Measurements from ENCODE around the gene SH2B2. TPM values are rescaled to one million over a fixed set of nuclear protein-coding genes. Genes with fewer than 3 reads are reported as not detected.

Gene SH2B2
- total RNA-seq, 1 donor from 2014 or later = 17.0 TPM

DNA sequence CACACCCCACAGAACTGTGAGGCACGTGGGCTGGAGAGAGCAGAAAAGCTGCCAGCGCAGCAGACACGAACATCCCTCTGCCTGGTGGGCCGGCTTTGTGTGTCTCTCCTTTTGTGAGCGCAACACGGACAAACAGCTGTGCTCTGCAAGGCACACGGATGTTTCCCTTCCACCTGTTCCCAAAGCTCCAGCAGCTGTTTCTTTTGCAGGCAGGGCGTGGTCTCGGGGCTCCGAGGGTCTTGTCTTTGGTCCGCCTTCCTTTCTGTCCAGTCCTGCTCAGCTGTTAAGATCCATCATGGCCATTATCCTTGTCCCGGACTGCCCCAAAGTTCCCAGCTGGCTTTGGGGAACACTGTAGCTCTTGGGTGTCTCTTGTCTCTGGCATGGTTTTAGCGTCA lies 32.7 kb upstream of the SH2B2 start:
- TF ChIP-seq, protein P1, sequence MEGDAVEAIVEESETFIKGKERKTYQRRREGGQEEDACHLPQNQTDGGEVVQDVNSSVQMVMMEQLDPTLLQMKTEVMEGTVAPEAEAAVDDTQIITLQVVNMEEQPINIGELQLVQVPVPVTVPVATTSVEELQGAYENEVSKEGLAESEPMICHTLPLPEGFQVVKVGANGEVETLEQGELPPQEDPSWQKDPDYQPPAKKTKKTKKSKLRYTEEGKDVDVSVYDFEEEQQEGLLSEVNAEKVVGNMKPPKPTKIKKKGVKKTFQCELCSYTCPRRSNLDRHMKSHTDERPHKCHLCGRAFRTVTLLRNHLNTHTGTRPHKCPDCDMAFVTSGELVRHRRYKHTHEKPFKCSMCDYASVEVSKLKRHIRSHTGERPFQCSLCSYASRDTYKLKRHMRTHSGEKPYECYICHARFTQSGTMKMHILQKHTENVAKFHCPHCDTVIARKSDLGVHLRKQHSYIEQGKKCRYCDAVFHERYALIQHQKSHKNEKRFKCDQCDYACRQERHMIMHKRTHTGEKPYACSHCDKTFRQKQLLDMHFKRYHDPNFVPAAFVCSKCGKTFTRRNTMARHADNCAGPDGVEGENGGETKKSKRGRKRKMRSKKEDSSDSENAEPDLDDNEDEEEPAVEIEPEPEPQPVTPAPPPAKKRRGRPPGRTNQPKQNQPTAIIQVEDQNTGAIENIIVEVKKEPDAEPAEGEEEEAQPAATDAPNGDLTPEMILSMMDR (IDR thresholded peaks at IDR 0.05) = no peak
- H3K4me1 ChIP-seq = no peaks in the 10 kb centered on the region
- intact Hi-C loops (cut with DNase I) = no loop called here
- no peak overlapping the region for H3K27ac ChIP-seq
- H3K4me3 ChIP-seq = no peak overlapping the region
- ATAC-seq = no peak
- no peaks in the 10 kb centered on the region for H3K27me3 ChIP-seq (ENCODE audit: low read depth)
- no peaks in the 10 kb centered on the region for H3K9me3 ChIP-seq
- no peak for DNase-seq
- peaks cover 21% of the 10 kb centered on the region for H3K36me3 ChIP-seq

DNA sequence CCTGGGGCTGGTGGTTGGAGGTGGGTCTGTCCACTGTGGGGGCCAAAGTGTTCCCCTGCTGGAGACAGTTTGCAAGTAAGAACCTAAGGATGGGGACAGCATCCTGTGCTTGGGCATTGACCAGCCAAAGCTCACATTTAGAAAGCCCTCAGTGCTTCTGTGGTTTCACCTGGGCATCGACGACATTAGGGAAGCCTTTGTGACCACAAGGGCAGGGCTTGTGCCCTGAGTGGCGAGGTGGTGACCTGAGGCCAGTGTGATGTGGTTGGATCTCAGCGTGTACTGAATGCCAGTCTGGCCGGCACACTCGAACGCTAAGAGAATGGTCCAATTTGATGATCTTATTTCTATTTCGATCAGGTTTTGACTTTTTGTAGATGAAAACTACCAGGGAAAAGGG lies 32.1 kb upstream of the SH2B2 start:
- Histone ChIP-seq H3K4me3 (no peak overlapping the region), H3K36me3 (peaks cover 15% of the 10 kb centered on the region), H3K27me3 (ENCODE audit: low read depth) (no peaks in the 10 kb centered on the region), H3K9me3 (no peaks in the 10 kb centered on the region), H3K27ac (no peak overlapping the region), H3K4me1 (no peaks in the 10 kb centered on the region)
- no peak for DNase-seq
- TF ChIP-seq, protein P1 (IDR thresholded peaks at IDR 0.05) = no peak
- intact Hi-C loops (cut with DNase I) = no loop called here
- no peak for ATAC-seq

DNA sequence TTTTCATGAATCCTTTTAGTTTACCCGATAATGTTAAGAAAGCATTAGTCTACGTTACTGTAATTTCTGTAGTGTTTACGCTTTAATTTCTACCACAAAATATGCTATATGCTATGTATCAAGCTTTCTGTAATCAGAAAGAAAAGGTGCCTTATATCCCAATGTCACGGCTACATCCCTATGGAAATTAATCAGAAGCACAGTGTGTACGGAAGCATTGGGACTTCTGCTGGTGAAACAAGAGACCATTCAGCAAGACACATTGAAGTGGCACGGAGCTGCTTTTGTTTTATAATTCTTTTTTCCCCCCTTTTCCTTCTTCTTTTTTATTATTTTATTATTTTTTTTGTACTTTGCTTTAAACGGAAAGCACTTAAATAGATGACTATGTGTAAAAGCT lies 31.2 kb upstream of the SH2B2 start:
- peaks cover 5% of the 10 kb centered on the region for H3K36me3 ChIP-seq

DNA sequence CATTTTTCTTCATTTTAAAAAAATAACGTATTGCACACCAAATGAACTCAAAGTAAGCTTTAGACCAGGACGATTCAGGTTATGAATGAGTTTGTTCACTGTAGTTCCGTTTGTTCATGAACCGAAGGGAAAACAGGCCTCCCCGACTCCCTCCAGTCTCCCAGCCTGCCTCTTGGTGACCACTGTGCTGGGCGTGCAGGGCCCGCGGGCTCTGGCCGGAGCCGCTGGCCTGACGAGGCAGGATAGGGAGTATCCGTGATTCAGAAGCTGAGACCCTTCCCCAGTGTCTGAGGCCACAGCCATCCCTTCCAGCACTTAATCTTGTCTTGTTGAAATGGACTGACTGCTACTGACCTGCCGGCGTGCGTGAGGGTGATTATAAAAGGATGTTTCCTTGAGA lies 30.8 kb upstream of the SH2B2 start:
- peaks cover 5% of the 10 kb centered on the region for H3K36me3 ChIP-seq
- no peak overlapping the region for H3K4me3 ChIP-seq
- no peaks in the 10 kb centered on the region for H3K27me3 ChIP-seq (ENCODE audit: low read depth)
- DNase-seq (no peak), ATAC-seq (no peak)
- H3K27ac ChIP-seq = no peak overlapping the region
- TF ChIP-seq, protein P1 (IDR thresholded peaks at IDR 0.05) = no peak
- intact Hi-C loops (cut with DNase I) = no loop called here
- H3K4me1 ChIP-seq = no peaks in the 10 kb centered on the region
- no peaks in the 10 kb centered on the region for H3K9me3 ChIP-seq

More for the DNA sequence above, 31.2 kb upstream of the SH2B2 start:
- no peak for DNase-seq
- Histone ChIP-seq H3K27ac (no peak overlapping the region), H3K4me3 (no peak overlapping the region), H3K27me3 (ENCODE audit: low read depth) (no peaks in the 10 kb centered on the region), H3K4me1 (no peaks in the 10 kb centered on the region), H3K9me3 (no peaks in the 10 kb centered on the region)
- intact Hi-C loops (cut with DNase I) = no loop called here
- ATAC-seq = no peak
- TF ChIP-seq, protein P1 (IDR thresholded peaks at IDR 0.05) = no peak

DNA sequence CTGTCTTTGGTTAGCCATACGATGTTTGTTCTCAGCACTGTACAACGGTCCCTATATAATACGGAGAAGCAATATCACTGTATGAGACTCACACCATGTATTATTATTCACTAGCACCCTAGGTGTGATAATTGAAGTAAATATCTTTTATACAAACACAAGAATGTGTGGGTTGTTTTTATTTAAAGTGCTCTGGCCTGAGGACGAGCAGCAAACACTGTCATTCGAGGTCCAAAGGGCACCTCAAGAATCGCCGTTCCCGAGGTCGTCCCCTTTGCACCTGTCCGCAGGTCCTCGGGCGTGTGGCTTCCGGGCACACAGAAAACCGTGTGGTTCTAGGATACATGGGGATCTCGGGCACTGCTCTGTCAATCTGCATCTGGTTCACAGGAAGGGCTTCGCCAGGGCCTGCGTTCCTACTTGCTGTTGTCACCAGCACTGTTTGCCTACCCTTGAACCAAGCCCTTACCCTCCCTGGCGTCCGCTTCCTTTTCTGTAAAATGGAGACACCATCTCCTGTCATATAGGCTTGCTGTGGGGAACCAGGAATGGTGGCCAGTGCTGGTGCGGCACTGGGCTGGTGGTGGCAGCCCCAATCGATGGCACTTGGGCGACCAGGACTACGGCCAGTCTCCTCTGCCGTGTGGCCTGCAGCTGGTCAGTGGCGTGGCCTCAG lies 28.5 kb upstream of the SH2B2 start:
- DNase-seq (no peak), ATAC-seq (no peak)
- TF ChIP-seq, protein P1 (IDR thresholded peaks at IDR 0.05) = no peak
- Histone ChIP-seq H3K27me3 (ENCODE audit: low read depth) (no peaks in the 10 kb centered on the region), H3K4me3 (no peak overlapping the region), H3K36me3 (peaks cover under 1% of the 10 kb centered on the region), H3K9me3 (no peaks in the 10 kb centered on the region), H3K4me1 (no peaks in the 10 kb centered on the region), H3K27ac (no peak overlapping the region)
- intact Hi-C loops (cut with DNase I) = no loop called here
